ENCODE measurements around the gene SERGEF. TPM values are rescaled to one million over a fixed set of nuclear protein-coding genes. Genes with fewer than 3 reads are reported as not detected.

Gene SERGEF
- polyA plus RNA-seq, 1 of the 3 experiments (the other 2 are of a cell fraction) = 23.1 TPM

DNA sequence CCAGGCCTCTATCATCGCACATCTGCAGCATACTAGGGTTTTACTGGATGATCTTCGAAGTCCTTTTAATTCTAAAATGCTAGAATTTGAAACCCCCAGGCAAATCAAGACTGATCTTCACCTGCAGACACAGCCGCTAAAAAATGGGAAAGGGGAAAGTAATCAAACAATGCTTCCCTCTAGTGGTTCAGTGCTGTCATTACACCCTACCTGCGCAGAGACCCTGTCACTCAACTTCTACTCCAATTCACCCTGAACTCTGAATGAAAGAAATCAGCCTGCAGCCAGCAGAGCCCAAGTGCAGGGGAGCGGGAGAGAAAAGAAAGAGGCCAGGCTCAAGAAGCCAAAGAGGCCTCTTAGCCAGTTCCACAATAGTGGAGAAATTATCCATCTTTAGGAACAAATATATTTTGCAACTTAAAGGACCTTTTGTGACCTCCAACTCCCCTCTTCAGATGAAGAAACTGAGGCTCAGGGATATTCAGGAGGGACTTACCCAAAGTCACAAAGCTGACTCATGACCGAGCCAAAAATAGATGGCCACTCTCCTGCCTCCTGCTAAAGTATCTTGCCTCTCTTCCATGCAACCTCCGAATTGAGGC, 33.0 kb downstream of the SERGEF start:
- peak; percentile 59 for DNase-seq
- 15% methylated on average over 7 of the region's 7 CpGs for WGBS (ENCODE audit: low lambda C conversion rate)

DNA sequence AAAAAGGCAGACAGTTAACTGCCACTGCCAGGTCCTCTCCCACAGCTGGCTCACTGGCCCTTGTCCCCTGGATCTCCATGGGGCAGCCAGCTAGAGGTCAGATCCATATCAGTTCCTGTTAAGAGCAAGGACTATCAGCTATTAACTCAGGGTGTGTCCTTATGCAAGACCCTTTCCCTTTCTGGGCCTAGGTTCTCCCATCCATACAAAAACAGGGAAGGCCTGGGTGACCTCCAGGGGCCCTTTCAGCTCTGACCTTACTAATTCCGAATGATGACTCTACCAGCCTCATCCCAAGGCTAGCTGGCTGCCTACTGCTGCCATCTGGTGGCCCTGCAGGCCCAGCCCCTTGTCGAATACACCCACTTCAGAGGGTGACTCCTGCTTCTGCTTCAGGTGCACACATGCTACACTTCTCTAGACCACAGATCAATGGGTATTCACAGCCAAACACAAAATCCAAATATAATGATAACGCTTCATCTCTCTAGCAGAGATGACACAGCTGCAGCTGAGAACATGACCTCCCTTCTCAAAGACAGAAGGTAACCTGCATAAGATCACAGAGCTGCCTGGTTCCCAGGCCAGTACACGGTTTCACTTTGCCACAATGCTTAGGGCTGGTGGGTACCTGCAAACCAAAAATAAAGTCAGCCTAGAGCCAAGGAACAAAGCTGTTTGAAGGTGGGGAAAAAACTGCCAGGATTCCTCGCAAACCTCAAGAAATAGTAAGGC, 34.1 kb downstream of the SERGEF start:
- Histone ChIP-seq H3K27me3 (ENCODE audit: insufficient read depth) (no peaks in the 10 kb centered on the region), H3K27ac (ENCODE audit: low read depth in 2 of 2, low read length in 1 of 2) (no peak overlapping the region), H3K9ac (no peak overlapping the region), H3K9me3 (no peaks in the 10 kb centered on the region), H3K9me2 (no peaks in the 10 kb centered on the region), H3K4me1 (ENCODE audit: control insufficient read depth in 1 of 2, insufficient read depth in 2 of 2, low read depth in 1 of 2, low read length in 1 of 2) (peaks cover 0 to 5% of the 10 kb centered on the region in 2 experiments; a peak in 1 of 4 replicates), H3K36me3 (replicated peaks in 1 of 2; ENCODE audit: control insufficient read depth in 1 of 2, insufficient read depth in 2 of 2, low read length in 1 of 2) (peaks cover 2 to 4% of the 10 kb centered on the region in 2 experiments), H3K4me3 (ENCODE audit: low read depth in 2 of 2, low read length in 1 of 2) (no peak overlapping the region; a peak in 1 of 4 replicates), H3K79me2 (ENCODE audit: insufficient read depth) (no peaks in the 10 kb centered on the region), H3F3A (replicated peaks; ENCODE audit: insufficient read depth) (no peaks in the 10 kb centered on the region), H3K4me2 (no peak overlapping the region), H4K20me1 (ENCODE audit: insufficient read depth) (peaks cover 3% of the 10 kb centered on the region; the same call in 1 of the 2 replicates), H2AFZ (ENCODE audit: low read depth) (no peak overlapping the region)
- ChIA-PET POLR2A (interaction anchor here (1.4 to 2.1 kb wide), 2 partner anchors 245 to 248 kb away, joined by 5 to 9 read pairs; no protein-coding TSS in a partner anchor), CTCF (interaction anchor here (0.6 to 30.6 kb wide), 54 partner anchors 10 to 651 kb away, joined by 3 to 730 read pairs (median 4); partner anchors contain the start of genes KCNC1, MYOD1 and SAAL1)
- 54% methylated on average over 4 of the region's 5 CpGs for WGBS (ENCODE audit: low lambda C conversion rate)
- peak; percentile 61 for DNase-seq
- TF ChIP-seq RFX5 (IDR thresholded peaks at IDR 0.05; ENCODE audit: low read length) (no peak), MXI1 (IDR thresholded peaks at IDR 0.05; ENCODE audit: low read depth, low read length) (no peak), GABPA (IDR thresholded peaks at IDR 0.05; ENCODE audit: low read depth) (no peak), GATA2 (CRISPR knock-in tag; IDR thresholded peaks at IDR 0.05) (peak; percentile 46), NFIC (IDR thresholded peaks at IDR 0.05; ENCODE audit: borderline replicate concordance) (no peak), JUND (IDR thresholded peaks at IDR 0.05) (no peak), FOXJ3 (CRISPR knock-in tag; IDR thresholded peaks at IDR 0.05) (no peak), MEF2A (IDR thresholded peaks at IDR 0.05; ENCODE audit: borderline replicate concordance, low read depth) (no peak), RAD21 (IDR thresholded peaks at IDR 0.05; ENCODE audit: low read length) (peak; percentile 79), SMC3 (IDR thresholded peaks at IDR 0.05; ENCODE audit: low read depth, low read length) (peak; percentile 90)
- TF ChIP-seq, protein P1, sequence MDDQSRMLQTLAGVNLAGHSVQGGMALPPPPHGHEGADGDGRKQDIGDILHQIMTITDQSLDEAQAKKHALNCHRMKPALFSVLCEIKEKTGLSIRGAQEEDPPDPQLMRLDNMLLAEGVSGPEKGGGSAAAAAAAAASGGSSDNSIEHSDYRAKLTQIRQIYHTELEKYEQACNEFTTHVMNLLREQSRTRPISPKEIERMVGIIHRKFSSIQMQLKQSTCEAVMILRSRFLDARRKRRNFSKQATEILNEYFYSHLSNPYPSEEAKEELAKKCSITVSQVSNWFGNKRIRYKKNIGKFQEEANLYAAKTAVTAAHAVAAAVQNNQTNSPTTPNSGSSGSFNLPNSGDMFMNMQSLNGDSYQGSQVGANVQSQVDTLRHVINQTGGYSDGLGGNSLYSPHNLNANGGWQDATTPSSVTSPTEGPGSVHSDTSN (IDR thresholded peaks at IDR 0.05) = no peak
- TF ChIP-seq, protein P2, sequence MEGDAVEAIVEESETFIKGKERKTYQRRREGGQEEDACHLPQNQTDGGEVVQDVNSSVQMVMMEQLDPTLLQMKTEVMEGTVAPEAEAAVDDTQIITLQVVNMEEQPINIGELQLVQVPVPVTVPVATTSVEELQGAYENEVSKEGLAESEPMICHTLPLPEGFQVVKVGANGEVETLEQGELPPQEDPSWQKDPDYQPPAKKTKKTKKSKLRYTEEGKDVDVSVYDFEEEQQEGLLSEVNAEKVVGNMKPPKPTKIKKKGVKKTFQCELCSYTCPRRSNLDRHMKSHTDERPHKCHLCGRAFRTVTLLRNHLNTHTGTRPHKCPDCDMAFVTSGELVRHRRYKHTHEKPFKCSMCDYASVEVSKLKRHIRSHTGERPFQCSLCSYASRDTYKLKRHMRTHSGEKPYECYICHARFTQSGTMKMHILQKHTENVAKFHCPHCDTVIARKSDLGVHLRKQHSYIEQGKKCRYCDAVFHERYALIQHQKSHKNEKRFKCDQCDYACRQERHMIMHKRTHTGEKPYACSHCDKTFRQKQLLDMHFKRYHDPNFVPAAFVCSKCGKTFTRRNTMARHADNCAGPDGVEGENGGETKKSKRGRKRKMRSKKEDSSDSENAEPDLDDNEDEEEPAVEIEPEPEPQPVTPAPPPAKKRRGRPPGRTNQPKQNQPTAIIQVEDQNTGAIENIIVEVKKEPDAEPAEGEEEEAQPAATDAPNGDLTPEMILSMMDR (IDR thresholded peaks at IDR 0.05) = peak; percentile 85

More for the DNA sequence above, 33.0 kb downstream of the SERGEF start:
- Histone ChIP-seq H3K9me2 (no peaks in the 10 kb centered on the region), H3K27ac (ENCODE audit: low read depth in 2 of 2, low read length in 1 of 2) (no peak overlapping the region), H3K79me2 (ENCODE audit: insufficient read depth) (no peaks in the 10 kb centered on the region), H3K9me3 (no peaks in the 10 kb centered on the region), H3K4me1 (ENCODE audit: control insufficient read depth in 1 of 2, insufficient read depth in 2 of 2, low read depth in 1 of 2, low read length in 1 of 2) (peaks cover 0 to 5% of the 10 kb centered on the region in 2 experiments; a peak in 1 of 4 replicates), H3K4me2 (no peak overlapping the region), H3K9ac (no peak overlapping the region), H3K36me3 (replicated peaks in 1 of 2; ENCODE audit: control insufficient read depth in 1 of 2, insufficient read depth in 2 of 2, low read length in 1 of 2) (peaks cover 4 to 5% of the 10 kb centered on the region in 2 experiments), H2AFZ (ENCODE audit: low read depth) (no peak overlapping the region), H3K27me3 (ENCODE audit: insufficient read depth) (no peaks in the 10 kb centered on the region), H3K4me3 (ENCODE audit: low read depth in 2 of 2, low read length in 1 of 2) (no peak overlapping the region), H3F3A (replicated peaks; ENCODE audit: insufficient read depth) (no peaks in the 10 kb centered on the region), H4K20me1 (ENCODE audit: insufficient read depth) (peaks cover 3% of the 10 kb centered on the region; the same call in 1 of the 2 replicates)
- POLR2A ChIA-PET = no interaction called here
- CTCF ChIA-PET = interaction anchor here (0.7 to 30.6 kb wide), 23 partner anchors 9 to 383 kb away, joined by 3 to 730 read pairs (median 5); partner anchors contain the start of genes KCNC1, MYOD1 and SAAL1
- TF ChIP-seq, protein P1 (IDR thresholded peaks at IDR 0.05) = peak; percentile 74
- no peak for TF ChIP-seq JUND (IDR thresholded peaks at IDR 0.05)
- TF ChIP-seq TCF12 (IDR thresholded peaks at IDR 0.05) = no peak
- TF ChIP-seq SMC3 (IDR thresholded peaks at IDR 0.05; ENCODE audit: low read depth, low read length) = peak; percentile 54
- no peak for TF ChIP-seq YY1 (IDR thresholded peaks at IDR 0.05; ENCODE audit: low read depth)
- TF ChIP-seq SIN3A (IDR thresholded peaks at IDR 0.05; ENCODE audit: borderline replicate concordance, low read depth, low read length) = no peak
- TF ChIP-seq RAD21 (IDR thresholded peaks at IDR 0.05; ENCODE audit: low read length) = peak; percentile 80
- no peak for TF ChIP-seq RCOR1 (IDR thresholded peaks at IDR 0.05; ENCODE audit: low read length)
- TF ChIP-seq NFIC (IDR thresholded peaks at IDR 0.05; ENCODE audit: borderline replicate concordance) = no peak
- no peak for TF ChIP-seq GABPA (IDR thresholded peaks at IDR 0.05; ENCODE audit: low read depth)
- TF ChIP-seq, protein P2 (IDR thresholded peaks at IDR 0.05) = peak; percentile 94
- TF ChIP-seq MEF2A (IDR thresholded peaks at IDR 0.05; ENCODE audit: borderline replicate concordance, low read depth) = no peak
- peak; percentile 8; the same call in 1 of the 2 replicates for TF ChIP-seq NRF1 (IDR thresholded peaks at IDR 0.05; ENCODE audit: low read depth, low read length)

Data from SK-N-SH (cell line).